ENCODE results near the gene BZW2. TPM values are rescaled to one million over a fixed set of nuclear protein-coding genes. Genes with fewer than 3 reads are reported as not detected.
A peak's percentile ranks its signal among the peaks of the same experiment; 100 is the strongest.

The BZW2 gene
- total RNA-seq, 2 experiments from 2014 or later = 51.3 to 61.2 TPM

GRCh38 chr7:16627236-16627635, 18.7 kb upstream of the BZW2 start:
- Mint-ChIP-seq H3K36me3 (ENCODE audit: low read depth) (peaks cover 8% of the 10 kb centered on the region), H3K4me1 (no peaks in the 10 kb centered on the region)
- POLR2A ChIA-PET = no interaction called here

GRCh38 chr7:16630654-16631053, 15.3 kb upstream of the BZW2 start:
- CTCF ChIA-PET = interaction anchor here (0.6 kb wide), 1 partner anchor 475 kb away, joined by 3 read pairs; no protein-coding TSS in a partner anchor
- DNase-seq = no peak
- no peaks in the 10 kb centered on the region for H3K27me3 Mint-ChIP-seq
- H3K27ac Mint-ChIP-seq = no peak overlapping the region
- H3K4me3 Mint-ChIP-seq = no peak overlapping the region
- H3K4me1 Mint-ChIP-seq = no peaks in the 10 kb centered on the region
- H3K36me3 Mint-ChIP-seq (ENCODE audit: low read depth) = peaks cover 13% of the 10 kb centered on the region
- no peaks in the 10 kb centered on the region for H3K9me3 Mint-ChIP-seq
- POLR2A ChIA-PET = no interaction called here

More at GRCh38 chr7:16627236-16627635, 18.7 kb upstream of the BZW2 start:
- no peaks in the 10 kb centered on the region for H3K9me3 Mint-ChIP-seq
- CTCF ChIA-PET = no interaction called here
- no peak overlapping the region for H3K4me3 Mint-ChIP-seq
- H3K27me3 Mint-ChIP-seq = no peaks in the 10 kb centered on the region
- DNase-seq = no peak
- no peak overlapping the region for H3K27ac Mint-ChIP-seq

GRCh38 chr7:16634271-16634738, 11.7 kb upstream of the BZW2 start:
- ChIA-PET POLR2A (no interaction called here), CTCF (no interaction called here)
- Mint-ChIP-seq H3K9me3 (no peaks in the 10 kb centered on the region), H3K27me3 (no peaks in the 10 kb centered on the region), H3K4me3 (no peak overlapping the region), H3K4me1 (no peaks in the 10 kb centered on the region), H3K36me3 (ENCODE audit: low read depth) (peaks cover 15% of the 10 kb centered on the region), H3K27ac (no peak overlapping the region)
- no peak for DNase-seq

- Mint-ChIP-seq H3K27ac (no peak overlapping the region), H3K4me1 (no peaks in the 10 kb centered on the region), H3K4me3 (no peak overlapping the region), H3K36me3 (ENCODE audit: low read depth) (peaks cover 18% of the 10 kb centered on the region), H3K9me3 (no peaks in the 10 kb centered on the region), H3K27me3 (no peaks in the 10 kb centered on the region)
- POLR2A ChIA-PET = no interaction called here
- no peak for DNase-seq
- CTCF ChIA-PET = interaction anchor here (1.2 kb wide), 1 partner anchor 60 kb away, joined by 3 read pairs; no protein-coding TSS in a partner anchor
These were observed 9.4 kb upstream of the BZW2 start for GRCh38 chr7:16636555-16637101.

- DNase-seq = no peak
- Mint-ChIP-seq H3K9me3 (no peaks in the 10 kb centered on the region), H3K4me1 (no peaks in the 10 kb centered on the region), H3K4me3 (no peak overlapping the region), H3K36me3 (ENCODE audit: low read depth) (peaks cover 13% of the 10 kb centered on the region), H3K27ac (no peak overlapping the region), H3K27me3 (no peaks in the 10 kb centered on the region)
- ChIA-PET CTCF (no interaction called here), POLR2A (no interaction called here)
These were observed 8.6 kb upstream of the BZW2 start for GRCh38 chr7:16637379-16637778.

GRCh38 chr7:16638282-16639280, 7.4 kb upstream of the BZW2 start:
- H3K27ac Mint-ChIP-seq = no peak overlapping the region
- peaks cover 4% of the 10 kb centered on the region for H3K4me1 Mint-ChIP-seq
- no peaks in the 10 kb centered on the region for H3K9me3 Mint-ChIP-seq
- no peaks in the 10 kb centered on the region for H3K27me3 Mint-ChIP-seq
- no peak overlapping the region for H3K4me3 Mint-ChIP-seq
- ChIA-PET CTCF (no interaction called here), POLR2A (no interaction called here)
- no peak for DNase-seq
- H3K36me3 Mint-ChIP-seq (ENCODE audit: low read depth) = peaks cover 12% of the 10 kb centered on the region

- Mint-ChIP-seq H3K36me3 (ENCODE audit: low read depth) (peaks cover 12% of the 10 kb centered on the region), H3K9me3 (no peaks in the 10 kb centered on the region), H3K4me3 (peak overlapping the region; percentile 93), H3K27ac (no peak overlapping the region), H3K27me3 (no peaks in the 10 kb centered on the region), H3K4me1 (peaks cover 40% of the 10 kb centered on the region)
- CTCF ChIA-PET = interaction anchor here (0.6 to 1.2 kb wide), 2 partner anchors 45 to 223 kb away, joined by 3 to 4 read pairs; partner anchors contain the start of gene CRPPA
- POLR2A ChIA-PET = no interaction called here
- DNase-seq = no peak
These were observed 1.8 kb upstream of the BZW2 start for GRCh38 chr7:16644157-16644556.

GRCh38 chr7:16644636-16645592, 1.1 kb upstream of the BZW2 start:
- H3K4me1 Mint-ChIP-seq = peaks cover 42% of the 10 kb centered on the region

GRCh38 chr7:16646472-16647072, 591 bp downstream of the BZW2 start:
- H3K4me3 Mint-ChIP-seq = peak overlapping the region; percentile 93
- peaks cover 53% of the 10 kb centered on the region for H3K4me1 Mint-ChIP-seq
- peak overlapping the region; percentile 96 for H3K27ac Mint-ChIP-seq
- ChIA-PET CTCF (interaction anchor here (0.7 kb wide), 1 partner anchor 12 kb away, joined by 3 read pairs; no protein-coding TSS in a partner anchor), POLR2A (no interaction called here)
- H3K9me3 Mint-ChIP-seq = no peaks in the 10 kb centered on the region
- H3K36me3 Mint-ChIP-seq (ENCODE audit: low read depth) = peaks cover 15% of the 10 kb centered on the region
- H3K27me3 Mint-ChIP-seq = no peaks in the 10 kb centered on the region
- peak; percentile 7 for DNase-seq

More at GRCh38 chr7:16644636-16645592, 1.1 kb upstream of the BZW2 start:
- peak overlapping the region; percentile 93 for H3K4me3 Mint-ChIP-seq
- ChIA-PET POLR2A (interaction anchor here (0.6 kb wide), 1 partner anchor 21 kb away, joined by 3 read pairs; no protein-coding TSS in a partner anchor), CTCF (interaction anchor here (1.2 kb wide), 1 partner anchor 224 kb away, joined by 3 read pairs; the partner anchor contains the start of gene CRPPA)
- H3K27ac Mint-ChIP-seq = peak overlapping the region; percentile 96
- H3K9me3 Mint-ChIP-seq = no peaks in the 10 kb centered on the region
- no peaks in the 10 kb centered on the region for H3K27me3 Mint-ChIP-seq
- H3K36me3 Mint-ChIP-seq (ENCODE audit: low read depth) = peaks cover 12% of the 10 kb centered on the region
- DNase-seq = peak; percentile 63

GRCh38 chr7:16647435-16647960, 1.5 kb downstream of the BZW2 start:
- no peak for DNase-seq
- H3K4me1 Mint-ChIP-seq = peaks cover 61% of the 10 kb centered on the region
- peak overlapping the region; percentile 93 for H3K4me3 Mint-ChIP-seq
- H3K9me3 Mint-ChIP-seq = no peaks in the 10 kb centered on the region
- peak overlapping the region; percentile 32 for H3K27ac Mint-ChIP-seq
- POLR2A ChIA-PET = no interaction called here
- CTCF ChIA-PET = interaction anchor here (1.7 kb wide), 1 partner anchor 12 kb away, joined by 4 read pairs; no protein-coding TSS in a partner anchor
- H3K36me3 Mint-ChIP-seq (ENCODE audit: low read depth) = peaks cover 15% of the 10 kb centered on the region
- no peaks in the 10 kb centered on the region for H3K27me3 Mint-ChIP-seq

- POLR2A ChIA-PET = no interaction called here
- Mint-ChIP-seq H3K36me3 (ENCODE audit: low read depth) (peaks cover 20% of the 10 kb centered on the region), H3K9me3 (no peaks in the 10 kb centered on the region), H3K4me1 (peaks cover 63% of the 10 kb centered on the region), H3K4me3 (no peak overlapping the region), H3K27me3 (no peaks in the 10 kb centered on the region), H3K27ac (no peak overlapping the region)
- no peak for DNase-seq
- CTCF ChIA-PET = interaction anchor here (1.0 to 1.7 kb wide), 2 partner anchors 11 to 20 kb away, joined by 3 to 4 read pairs; no protein-coding TSS in a partner anchor
These were observed 2.6 kb downstream of the BZW2 start for GRCh38 chr7:16648551-16648950.
